ENCODE results near the gene STK32C.
"Not testable (repeated sequence)": the region's sequence is repeated elsewhere in the genome, so short reads cannot be mapped to it uniquely, and the experiment has no call there.

Gene STK32C

DNA sequence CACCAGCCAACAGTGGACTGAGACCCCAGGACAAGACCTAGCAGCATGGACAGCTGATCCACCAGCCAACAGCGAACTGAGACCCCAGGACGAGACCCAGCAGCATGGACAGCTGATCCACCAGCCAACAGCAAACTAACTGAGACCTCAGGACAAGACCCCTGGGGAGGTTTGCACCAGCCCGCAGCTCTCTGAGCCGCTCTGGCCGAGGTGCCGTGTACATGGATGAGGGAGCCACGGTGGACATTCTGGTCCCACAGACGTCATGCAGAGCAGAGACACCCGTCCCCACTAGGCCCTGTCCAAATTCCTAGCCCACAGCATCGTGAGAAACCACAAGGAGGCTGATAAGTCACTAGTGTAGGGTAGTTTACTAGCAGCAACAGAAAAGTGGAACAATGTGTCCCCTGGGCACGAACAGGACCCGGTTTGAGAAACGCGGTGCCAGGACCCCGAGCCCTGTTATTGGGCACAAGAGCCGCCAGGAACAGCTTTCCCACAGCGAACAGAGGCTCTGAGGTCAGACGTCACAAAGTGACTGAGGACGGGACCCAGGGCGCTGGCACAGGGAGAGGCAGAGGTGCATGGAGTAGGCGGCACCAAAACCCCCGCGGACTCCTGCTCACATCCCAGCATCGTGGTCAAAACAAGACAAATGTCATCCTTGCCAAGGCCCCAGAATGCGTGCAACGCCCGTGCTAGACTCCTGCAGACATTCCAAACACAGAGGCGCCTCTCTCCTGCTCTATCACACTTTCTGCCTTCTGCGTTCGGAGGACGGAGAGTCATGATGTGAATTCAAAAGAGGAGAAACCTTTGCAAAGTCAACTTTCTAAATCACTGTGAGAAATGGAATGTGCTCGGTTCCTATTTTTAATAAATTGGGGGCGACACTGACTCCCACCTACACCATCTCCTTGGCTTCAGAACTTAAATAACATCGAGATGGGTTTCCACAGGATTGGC is 8.1 kb downstream of the STK32C start:
- TF ChIP-seq, protein P1, sequence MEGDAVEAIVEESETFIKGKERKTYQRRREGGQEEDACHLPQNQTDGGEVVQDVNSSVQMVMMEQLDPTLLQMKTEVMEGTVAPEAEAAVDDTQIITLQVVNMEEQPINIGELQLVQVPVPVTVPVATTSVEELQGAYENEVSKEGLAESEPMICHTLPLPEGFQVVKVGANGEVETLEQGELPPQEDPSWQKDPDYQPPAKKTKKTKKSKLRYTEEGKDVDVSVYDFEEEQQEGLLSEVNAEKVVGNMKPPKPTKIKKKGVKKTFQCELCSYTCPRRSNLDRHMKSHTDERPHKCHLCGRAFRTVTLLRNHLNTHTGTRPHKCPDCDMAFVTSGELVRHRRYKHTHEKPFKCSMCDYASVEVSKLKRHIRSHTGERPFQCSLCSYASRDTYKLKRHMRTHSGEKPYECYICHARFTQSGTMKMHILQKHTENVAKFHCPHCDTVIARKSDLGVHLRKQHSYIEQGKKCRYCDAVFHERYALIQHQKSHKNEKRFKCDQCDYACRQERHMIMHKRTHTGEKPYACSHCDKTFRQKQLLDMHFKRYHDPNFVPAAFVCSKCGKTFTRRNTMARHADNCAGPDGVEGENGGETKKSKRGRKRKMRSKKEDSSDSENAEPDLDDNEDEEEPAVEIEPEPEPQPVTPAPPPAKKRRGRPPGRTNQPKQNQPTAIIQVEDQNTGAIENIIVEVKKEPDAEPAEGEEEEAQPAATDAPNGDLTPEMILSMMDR (IDR thresholded peaks at IDR 0.05; ENCODE audit: insufficient read depth, low read length, poor library complexity, severe bottlenecking) = no peak
- no peak overlapping the region for H3K4me3 ChIP-seq (replicated peaks; ENCODE audit: low read depth, low read length)
- no peak for DNase-seq (ENCODE audit: extremely low read depth, insufficient read length)
- H3K27me3 ChIP-seq (replicated peaks; ENCODE audit: control insufficient read depth, insufficient read depth, low read length) = no peaks in the 10 kb centered on the region; the same call in 1 of the 2 replicates
- H3K36me3 ChIP-seq (ENCODE audit: control insufficient read depth, insufficient read depth, low read length) = no peaks in the 10 kb centered on the region

DNA sequence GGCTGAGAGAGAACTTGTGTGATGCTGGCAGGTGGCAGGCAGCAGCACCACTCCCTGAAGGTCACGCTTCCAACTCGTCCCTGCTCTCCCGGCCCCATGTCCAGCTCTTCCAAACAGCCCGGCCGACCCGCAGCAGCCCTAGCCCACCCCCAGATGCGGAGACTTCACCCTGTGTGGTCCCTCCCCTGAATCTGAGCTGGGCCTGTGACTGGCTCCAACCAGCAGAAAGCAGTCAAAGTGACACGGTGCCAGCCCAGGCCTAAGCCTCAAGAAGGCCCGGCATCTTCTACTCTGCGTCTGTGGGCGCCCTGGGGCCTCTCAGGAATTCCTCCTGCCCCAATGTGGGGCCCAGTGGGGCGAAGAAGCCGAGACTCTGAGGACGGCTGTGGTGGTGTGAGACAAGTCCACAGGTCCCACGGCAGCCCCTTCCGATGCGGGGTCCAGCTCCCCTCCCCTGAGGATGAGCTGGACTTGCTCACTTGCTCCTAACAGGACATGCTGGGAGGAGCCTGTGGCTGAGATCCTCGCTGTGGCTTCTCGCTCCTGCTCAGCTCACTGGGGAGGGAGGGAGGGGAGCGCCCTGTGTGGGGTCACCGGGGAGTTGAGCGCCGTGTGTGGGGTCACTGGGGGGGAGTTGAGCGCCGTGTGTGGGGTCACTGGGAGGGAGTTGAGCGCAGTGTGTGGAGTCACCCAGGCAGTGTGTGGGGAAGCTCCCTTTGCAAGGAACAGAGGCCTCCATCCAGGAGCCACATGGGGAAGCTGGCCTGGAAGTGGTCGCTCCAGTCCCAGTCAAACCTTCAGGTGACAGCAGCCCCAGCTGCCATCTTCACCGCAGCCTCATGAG is 9.5 kb downstream of the STK32C start:
- Histone ChIP-seq H3K4me3 (replicated peaks; ENCODE audit: low read depth, low read length) (no peak overlapping the region), H3K27me3 (replicated peaks; ENCODE audit: control insufficient read depth, insufficient read depth, low read length) (no peaks in the 10 kb centered on the region; the same call in 1 of the 2 replicates), H3K36me3 (ENCODE audit: control insufficient read depth, insufficient read depth, low read length) (no peaks in the 10 kb centered on the region)
- TF ChIP-seq, protein P1 (IDR thresholded peaks at IDR 0.05; ENCODE audit: insufficient read depth, low read length, poor library complexity, severe bottlenecking) = no peak
- DNase-seq (ENCODE audit: extremely low read depth, insufficient read length) = no peak

DNA sequence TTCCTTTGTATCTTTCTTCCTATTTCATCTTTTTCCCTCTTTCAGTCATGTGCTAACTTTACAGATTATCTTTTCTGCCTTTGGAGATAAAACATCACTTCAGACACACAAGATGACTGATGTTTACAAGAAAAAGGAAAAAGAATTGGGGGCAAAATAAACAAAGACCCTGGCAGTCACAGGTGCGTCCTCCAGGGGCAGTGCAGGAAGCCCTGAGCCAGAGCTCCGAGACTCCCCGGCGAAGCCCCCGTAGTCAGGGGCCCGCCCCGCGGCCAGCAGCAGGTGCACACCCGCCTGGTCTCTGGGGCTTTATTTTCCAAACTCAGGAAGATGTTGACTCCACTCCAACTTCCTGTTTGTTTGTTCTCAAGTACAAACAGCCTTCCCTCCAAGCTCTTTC is 10.2 kb downstream of the STK32C start:
- no peak for DNase-seq (ENCODE audit: extremely low read depth, insufficient read length)
- no peaks in the 10 kb centered on the region; the same call in 1 of the 2 replicates for H3K27me3 ChIP-seq (replicated peaks; ENCODE audit: control insufficient read depth, insufficient read depth, low read length)
- no peak overlapping the region for H3K4me3 ChIP-seq (replicated peaks; ENCODE audit: low read depth, low read length)
- TF ChIP-seq, protein P1 (IDR thresholded peaks at IDR 0.05; ENCODE audit: insufficient read depth, low read length, poor library complexity, severe bottlenecking) = no peak
- no peaks in the 10 kb centered on the region for H3K36me3 ChIP-seq (ENCODE audit: control insufficient read depth, insufficient read depth, low read length)

DNA sequence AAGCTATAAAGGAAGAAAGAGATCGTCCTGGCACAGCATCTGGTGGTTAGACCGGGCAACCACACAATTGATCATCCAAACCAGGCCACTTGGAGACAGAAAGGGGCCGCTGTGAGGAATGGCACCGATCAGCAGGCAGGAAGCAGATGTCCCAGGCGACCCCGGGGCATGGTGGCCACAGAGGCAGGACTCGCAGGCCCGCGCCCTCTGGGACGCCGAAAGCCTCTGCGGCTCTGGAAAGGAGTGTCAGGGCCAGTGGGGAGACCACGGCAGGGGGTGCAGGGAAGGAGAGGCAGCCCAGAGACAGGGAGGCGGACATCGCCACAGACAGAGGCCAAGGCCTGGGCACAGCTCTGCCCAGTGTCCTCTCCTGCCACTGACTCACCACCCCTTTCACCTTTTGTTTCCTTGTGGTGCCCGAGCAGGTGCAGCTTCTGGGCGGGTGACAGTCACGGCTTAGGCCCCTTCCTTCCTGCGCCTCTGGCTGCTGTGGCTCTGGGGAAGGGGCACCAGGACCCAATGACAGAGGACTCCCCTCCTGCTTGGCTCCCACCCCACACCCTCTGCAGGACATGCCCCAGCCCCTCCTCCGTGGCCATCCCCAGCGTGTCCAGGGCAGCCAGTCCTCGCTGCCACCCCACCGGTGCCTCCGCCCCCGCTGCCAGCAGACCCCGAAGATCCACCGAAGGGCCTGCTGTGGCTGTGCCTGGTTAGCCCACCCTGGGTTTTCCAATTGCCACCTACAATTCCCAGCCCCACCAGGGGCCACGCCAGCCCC is 10.9 kb downstream of the STK32C start:
- no peak for DNase-seq (ENCODE audit: extremely low read depth, insufficient read length)
- Histone ChIP-seq H3K27me3 (replicated peaks; ENCODE audit: control insufficient read depth, insufficient read depth, low read length) (no peaks in the 10 kb centered on the region; the same call in 1 of the 2 replicates), H3K36me3 (ENCODE audit: control insufficient read depth, insufficient read depth, low read length) (no peaks in the 10 kb centered on the region), H3K4me3 (replicated peaks; ENCODE audit: low read depth, low read length) (no peak overlapping the region)
- TF ChIP-seq, protein P1 (IDR thresholded peaks at IDR 0.05; ENCODE audit: insufficient read depth, low read length, poor library complexity, severe bottlenecking) = no peak

DNA sequence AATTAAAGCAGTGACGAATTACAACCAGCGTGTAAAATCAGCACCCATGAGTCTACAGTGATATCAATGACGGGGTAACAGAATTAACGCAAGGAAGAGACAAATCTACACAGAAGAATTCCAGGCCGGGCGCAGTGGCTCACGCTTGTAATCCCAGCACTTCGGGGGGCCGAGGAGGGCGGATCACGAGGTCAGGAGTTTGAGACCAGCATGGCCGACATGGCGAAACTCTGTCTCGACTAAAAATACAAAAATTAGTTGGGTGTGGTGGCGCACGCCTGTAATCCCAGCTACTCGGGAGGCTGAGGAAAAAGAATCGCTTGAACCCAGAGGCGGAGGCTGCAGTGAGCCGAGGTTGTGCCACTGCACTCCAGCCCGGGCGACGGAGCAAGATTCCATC is 12.3 kb downstream of the STK32C start:
- not testable (repeated sequence) for H3K27me3 ChIP-seq (replicated peaks; ENCODE audit: control insufficient read depth, insufficient read depth, low read length); H3K36me3 ChIP-seq (ENCODE audit: control insufficient read depth, insufficient read depth, low read length); H3K4me3 ChIP-seq (replicated peaks; ENCODE audit: low read depth, low read length); DNase-seq (ENCODE audit: extremely low read depth, insufficient read length)
